HEK293T (cell line): Measurements from ENCODE around the gene TBR1.

ENCODE experiments used
- FOXA1 ChIP-seq: fragments of 450-650 bp; IDR thresholded peaks from 2 replicates; pipeline ENCODE4 v1.6.1; 2016; ENCODE audit warnings: mild to moderate bottlenecking
- FOXK2 ChIP-seq: fragments of 450-650 bp; IDR thresholded peaks from 2 replicates; pipeline ENCODE4 v1.6.1; 2016; ENCODE audit warnings: mild to moderate bottlenecking
- FOXM1 ChIP-seq: fragments of 450-650 bp; IDR thresholded peaks from 2 replicates; pipeline ENCODE4 v1.6.1; 2017; ENCODE audit warnings: mild to moderate bottlenecking, borderline replicate concordance

DNA sequence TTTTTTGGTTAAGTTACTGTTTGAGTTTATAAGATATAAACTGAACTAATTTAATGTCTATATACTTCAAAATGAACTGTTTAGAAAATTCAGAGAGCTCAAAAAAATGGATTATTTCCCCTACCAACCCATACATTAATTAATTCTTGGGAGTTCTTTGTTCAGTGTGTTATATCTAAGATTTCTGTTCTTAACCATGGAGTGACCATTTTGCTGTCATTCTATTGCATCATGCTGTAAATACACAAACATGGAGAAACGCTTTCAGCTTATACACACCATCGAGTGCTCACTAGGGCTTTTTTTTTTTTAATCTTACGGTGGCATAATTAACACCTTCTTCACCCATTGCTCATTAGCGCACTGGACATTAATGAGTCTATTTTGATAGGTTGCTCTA lies 33.4 kb upstream of the TBR1 start:
- TF ChIP-seq FOXK2: no peak
- TF ChIP-seq FOXM1: no peak
- no peak for TF ChIP-seq FOXA1
